ENCODE data around the gene PCNX2.

- TF ChIP-seq POLR2A (IDR thresholded peaks at IDR 0.05) (no peak), CTCF (IDR thresholded peaks at IDR 0.05) (no peak)
Measured at GRCh38 chr1:233019083-233019482, 276.4 kb downstream of the PCNX2 start.

Data from testis (tissue), 2 donors.